ENCODE results near the gene AS3MT.
"Not testable (repeated sequence)": the region's sequence is repeated elsewhere in the genome, so short reads cannot be mapped to it uniquely, and the experiment has no call there.

AS3MT gene

DNA sequence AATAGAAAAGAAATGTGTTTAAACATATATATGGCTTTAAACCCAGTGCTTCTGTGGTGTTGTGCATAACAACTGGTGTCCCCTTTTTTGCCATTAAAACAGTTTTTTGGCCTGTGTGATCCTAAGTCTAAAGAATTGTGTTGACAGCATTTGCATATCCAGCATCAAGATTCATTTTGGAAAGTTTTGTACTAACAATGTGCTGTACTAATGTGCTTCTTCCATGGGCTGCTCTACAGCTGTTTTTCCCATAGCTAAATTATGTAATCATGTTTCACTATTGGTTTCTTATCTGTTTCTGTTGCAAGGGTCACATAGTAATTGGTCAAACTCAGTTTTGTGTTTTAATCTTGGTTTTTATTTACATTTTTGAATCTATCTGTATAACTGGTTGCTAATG is 54.3 kb downstream of the AS3MT start:
- no peak for DNase-seq

DNA sequence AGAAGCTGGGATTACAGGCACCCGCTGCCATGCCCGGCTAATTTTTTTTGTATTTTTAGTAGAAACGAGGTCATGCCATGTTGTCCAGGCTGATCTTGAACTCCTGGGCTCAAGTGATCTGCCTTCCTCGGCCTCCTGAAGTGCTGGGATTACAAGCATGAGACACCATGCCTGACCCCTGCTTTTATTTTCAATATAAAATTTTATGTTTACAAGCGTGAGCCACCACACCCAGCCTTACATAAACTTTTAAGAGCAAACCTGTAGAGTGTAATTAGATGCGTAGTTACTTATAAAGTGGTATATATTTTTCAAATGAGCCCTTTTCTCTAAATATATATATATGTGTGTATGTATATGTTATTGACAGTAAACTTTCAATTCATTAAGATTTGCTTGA is 57.6 kb downstream of the AS3MT start:
- no peak for DNase-seq

DNA sequence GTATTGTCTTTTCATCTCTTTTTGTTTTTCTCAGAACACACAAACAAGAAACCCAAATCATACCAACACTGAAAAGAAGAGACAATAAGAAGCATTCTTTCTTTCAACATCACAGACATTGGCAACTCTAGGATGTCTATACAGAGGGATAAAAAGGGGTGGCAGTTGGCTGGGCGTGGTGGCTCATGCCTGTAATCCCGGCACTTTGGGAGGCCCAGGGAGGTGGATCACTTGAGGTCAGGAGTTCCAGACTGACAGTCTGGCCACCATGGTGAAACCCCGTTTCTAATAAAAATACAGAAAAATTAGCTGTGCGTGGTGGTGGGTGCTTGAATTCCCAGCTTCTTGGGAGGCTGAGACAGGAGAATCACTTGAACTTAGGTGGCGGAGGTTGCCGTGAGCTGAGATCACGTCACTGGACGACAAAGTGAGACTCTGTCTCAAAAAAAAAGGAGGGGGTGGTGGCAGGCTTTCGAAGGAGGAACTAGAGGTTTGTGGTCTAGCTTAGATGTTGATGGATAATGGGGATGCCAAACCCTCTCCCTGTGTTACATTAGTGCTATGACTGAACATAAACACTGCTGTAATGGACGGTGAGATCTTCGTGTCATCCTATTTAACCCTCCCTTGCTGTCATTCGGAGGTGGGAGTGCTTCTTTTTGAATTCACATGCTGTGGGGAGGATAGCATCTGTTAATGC is 58.2 kb downstream of the AS3MT start:
- no peak for DNase-seq

DNA sequence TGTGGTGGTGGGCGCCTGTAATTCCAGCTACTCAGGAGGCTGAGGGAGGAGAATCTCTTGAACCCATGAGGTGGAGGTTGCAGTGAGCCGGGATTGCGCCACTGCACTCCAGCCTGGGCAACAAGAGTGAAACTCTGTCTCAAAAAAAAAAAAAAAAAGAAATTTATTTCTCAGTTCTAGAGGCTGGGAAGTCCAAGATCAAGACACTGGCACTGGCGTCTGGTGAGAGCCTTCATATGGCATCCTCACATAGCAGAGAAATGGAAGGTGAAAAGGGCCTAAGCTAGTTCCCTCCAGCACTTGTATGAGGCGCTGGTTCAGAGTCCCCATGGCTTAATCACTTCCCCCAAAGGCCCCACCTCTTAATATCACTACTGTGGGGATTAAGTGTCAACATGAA is 59.2 kb downstream of the AS3MT start:
- not testable (repeated sequence) for DNase-seq

DNA sequence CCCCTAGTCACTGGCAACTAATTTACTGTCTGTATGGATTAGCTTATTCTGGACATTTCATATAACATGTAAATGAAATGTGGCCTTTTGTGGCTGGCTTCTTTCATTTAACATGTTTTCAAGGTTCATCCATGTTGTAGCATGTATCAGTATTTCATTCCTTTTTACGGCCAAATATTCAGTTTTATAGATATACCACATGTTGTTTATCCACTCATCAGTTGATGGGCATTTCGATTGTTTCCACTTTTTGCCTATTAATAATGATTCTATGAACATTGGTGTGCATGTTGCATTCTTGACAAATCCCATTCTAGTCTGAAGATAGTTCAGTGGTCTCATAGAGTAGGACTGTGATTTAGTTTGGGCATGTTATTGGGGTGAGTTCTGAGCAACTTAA is 61.5 kb downstream of the AS3MT start:
- no peak for DNase-seq

DNA sequence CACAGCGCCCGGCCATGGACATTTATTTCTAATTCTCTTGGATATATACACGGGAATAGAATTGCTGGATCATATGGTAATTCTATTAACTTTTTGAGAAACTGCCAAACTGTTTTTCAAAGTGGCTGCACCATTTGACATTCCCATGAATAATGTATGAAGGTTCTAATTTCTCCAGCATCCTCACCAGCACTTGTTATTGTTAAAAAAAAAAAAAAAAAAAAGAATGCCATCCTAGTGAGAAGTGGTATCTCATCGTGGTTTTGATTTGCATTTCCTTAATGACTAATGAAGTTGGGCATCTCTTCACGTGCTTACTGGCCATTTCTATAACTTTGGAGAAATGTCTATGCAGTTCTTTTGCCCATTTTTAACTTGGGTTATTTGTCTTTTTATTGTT is 62.4 kb downstream of the AS3MT start:
- DNase-seq = no peak

DNA sequence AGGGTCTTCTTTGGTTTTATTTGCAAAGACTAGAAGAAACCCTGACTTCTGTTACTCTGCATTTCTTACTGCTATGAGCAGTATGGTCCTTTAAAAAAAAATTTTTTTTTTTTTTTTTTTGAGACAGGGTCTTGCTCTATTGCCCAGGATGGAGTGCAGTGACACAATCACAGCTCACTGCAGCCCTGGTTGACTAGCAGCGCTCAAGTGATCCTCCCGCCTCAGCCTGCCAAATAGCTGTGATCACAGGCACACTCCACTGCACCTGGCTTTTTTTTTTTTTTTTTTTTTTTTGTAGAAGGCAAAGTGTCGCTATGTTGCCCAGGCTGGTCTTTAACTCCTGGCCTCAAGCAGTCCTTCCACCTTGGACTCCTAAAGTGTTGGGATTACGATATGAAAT is 66.2 kb downstream of the AS3MT start:
- DNase-seq = no peak

DNA sequence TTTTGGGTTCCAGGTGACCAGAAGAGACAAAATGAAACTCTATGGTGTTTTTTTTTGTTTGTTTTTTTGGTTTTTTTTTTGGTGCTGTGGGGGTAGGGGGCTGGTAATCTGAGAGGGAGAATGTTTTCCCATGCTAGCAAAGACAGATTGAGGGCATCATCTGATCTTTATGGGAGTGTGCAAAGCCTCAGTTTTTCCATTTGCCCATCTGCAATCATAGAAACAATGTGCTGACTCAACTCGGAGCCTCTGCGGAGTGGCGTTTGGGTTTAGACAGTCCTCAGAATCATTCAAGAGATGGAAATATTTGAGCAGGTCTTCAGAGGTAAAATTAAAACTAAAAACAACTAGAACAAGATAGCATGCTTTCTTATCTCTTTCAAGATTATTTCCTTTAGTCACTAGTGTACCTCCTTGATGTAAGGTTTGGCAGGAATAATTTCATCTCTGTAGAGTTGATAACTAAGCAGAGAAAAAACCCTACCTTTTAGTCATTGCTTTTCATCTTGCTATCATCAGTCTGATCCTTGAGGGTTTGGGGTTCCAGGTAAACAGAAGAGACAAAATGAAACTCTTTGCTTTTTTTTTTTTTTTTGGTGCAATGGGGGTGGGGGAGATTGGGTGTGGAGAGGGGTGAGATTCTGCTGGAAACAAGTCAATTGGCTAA is 66.8 kb downstream of the AS3MT start:
- no peak for DNase-seq

DNA sequence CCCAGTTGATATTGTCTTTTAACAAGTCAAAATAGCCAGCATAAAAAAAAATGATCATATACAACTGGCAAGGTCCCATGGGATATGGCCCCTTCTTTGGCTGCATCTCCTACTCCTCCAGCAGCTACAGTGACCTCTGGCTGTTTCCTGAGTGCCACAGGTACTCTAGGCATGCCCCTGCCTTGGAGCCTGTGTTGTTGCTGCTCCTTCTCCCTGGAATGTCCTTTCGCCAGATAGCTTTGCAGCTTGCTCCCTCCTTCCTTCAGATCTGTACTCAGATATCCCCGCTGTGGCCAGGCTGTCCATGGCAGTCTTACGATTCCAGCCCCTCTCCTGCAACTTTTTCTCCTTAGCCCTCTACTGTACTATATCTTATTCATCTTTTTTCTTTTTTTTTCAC is 72.1 kb downstream of the AS3MT start:
- no peak for DNase-seq

DNA sequence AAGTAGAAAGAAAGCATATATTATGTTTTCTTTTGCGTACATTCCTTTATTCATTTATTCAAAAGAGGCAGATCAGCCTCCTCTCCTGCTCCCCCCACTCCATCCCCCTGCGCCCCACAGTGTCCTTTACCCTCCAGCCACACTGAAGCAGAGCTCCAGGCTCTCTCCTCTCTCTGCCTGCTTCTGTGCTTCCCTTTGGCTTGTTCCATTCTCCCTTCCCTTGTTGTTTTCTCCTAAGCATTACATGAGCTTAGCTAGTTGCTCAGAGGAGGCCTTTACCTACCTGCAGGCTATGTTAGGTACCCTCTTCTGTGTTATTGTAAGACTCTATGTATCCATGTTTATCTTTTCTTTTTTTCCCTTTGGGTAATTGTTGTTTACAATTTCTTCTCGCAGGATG is 76.2 kb downstream of the AS3MT start:
- DNase-seq = no peak

DNA sequence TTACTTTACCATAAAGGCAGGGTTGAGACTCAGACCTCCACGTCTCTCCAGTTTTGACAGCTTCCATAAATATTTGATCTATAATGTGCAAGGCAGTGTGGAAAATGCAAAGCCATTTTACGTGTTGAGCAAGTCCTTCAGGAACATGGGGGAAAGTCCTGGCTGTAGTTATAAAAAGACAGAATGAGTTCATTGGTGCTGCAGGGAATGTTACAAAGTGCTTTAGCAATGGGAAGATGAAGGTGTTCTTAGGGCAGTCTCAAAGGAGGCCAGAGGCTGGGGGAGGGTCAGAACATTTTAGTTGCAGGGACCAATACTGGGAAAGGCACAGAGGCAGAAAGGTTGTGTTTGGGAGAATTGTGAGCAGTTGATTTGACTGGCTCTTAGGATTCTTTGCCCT is 76.7 kb downstream of the AS3MT start:
- DNase-seq = no peak

DNA sequence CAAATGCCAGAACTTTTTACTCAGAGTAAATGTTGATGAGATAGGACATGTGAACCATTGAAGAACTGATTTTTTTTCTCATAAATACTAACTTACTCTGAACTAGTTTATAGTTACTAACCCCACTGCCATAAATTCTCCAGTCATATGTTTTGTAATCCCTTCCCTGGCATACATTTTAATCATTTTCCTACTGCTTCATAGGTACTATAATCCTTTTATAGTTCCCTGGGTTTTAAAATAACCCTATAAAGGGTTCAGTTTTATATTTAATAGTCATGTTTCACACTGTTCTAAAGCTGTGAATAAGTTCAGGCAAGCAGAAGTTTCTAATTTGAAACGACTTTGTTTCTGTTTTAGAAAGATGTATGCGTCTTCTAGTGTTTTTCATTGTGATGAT is 77.7 kb downstream of the AS3MT start:
- DNase-seq = no peak

DNA sequence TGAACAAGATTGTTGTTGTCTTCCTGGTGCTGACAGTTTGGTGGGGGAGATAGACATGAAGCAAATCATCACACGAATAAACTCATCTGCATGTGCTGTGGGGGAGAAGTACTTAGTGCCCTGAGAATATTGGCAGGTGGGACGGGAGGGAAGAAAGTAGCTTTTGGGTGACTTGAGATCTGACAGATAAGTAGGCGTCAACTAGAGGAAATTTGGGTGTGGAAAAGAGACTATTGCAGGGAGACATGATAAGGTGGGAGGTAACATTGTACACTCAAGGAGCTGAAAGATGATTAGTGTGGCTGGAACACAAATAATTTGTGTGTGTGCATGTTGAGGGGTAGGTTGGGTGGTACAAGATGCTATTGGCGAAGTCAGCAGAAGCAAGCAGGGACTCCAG is 78.9 kb downstream of the AS3MT start:
- DNase-seq = no peak

DNA sequence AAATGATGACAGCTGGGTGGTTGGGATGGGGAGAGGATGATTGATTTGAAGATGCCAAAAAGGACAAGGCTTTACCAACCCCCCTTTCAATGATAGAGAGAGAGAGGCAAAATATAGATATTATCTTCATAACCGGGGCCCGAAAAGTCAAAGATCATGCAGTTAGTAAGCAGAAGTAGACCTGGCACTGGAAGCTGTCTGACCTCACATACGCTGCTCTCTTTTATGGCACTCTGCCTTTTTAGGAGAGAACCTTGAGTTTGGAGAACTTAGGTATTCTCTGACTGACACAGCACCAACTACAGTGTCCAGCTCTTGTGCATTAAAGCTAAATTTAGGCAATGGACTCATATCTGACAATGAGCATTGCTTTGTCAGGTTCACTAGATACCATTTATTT is 79.5 kb downstream of the AS3MT start:
- no peak for DNase-seq

DNA sequence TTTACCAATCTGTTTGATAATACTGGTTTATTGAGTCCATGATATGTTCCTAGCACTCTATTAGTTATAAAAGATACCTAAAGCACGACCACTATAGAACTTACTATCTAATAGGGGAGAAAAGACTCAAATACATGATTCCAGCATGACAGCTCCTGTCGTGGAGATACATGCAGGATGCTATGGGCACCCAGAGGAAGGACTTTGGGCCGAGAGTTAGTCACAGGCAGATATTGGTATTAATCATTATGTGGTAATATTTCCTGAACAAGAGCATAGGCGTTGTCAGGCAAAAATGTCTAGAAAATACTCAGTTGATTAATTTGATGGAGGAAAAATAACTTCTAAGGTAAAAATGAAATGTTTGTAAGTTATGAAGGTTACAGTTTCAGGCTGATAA is 80.6 kb downstream of the AS3MT start:
- no peak for DNase-seq

DNA sequence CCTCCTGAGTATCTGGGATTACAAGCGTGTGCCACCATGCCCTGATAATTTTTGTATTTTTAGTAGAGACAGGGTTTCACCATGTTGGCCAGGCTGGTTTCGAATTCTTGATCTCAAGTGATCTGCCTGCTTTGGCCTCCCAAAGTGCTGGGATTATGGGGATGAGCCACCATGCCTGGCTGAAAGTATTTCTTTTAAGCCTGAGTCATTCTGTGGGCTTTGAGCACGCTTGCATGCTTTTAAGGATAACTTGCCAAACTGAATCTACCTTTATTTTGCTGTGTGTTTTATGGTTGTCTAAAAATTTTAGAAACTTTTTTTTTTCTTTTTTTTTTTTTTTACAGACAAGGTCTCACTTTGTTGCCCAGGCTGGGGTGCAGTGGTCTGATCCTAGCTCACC is 82.0 kb downstream of the AS3MT start:
- no peak for DNase-seq
